LNCAP (cell line): ENCODE data around the gene BEST1.

Source experiments
- TF ChIP-seq, protein P1 (sequence below): fragments of 450-650 bp; IDR thresholded peaks from 2 replicates; pipeline ENCODE4 v1.5.1; 2017; ENCODE audit warnings: mild to moderate bottlenecking

BEST1 gene

DNA sequence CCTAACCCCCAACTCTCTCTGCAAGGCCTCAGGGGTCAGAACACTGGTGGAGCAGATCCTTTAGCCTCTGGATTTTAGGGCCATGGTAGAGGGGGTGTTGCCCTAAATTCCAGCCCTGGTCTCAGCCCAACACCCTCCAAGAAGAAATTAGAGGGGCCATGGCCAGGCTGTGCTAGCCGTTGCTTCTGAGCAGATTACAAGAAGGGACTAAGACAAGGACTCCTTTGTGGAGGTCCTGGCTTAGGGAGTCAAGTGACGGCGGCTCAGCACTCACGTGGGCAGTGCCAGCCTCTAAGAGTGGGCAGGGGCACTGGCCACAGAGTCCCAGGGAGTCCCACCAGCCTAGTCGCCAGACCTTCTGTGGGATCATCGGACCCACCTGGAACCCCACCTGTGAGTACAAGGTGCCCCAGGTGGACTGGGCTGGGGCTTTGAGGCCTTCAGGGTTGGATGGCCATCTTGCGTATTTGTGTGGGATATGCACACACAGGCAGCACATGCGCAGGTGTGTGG is at the start of gene BEST1:
Gene BEST1, plus strand, starts transcription at position 317 of the 513 bp plus-strand sequence. CDS start 1,456 bp downstream, outside the sequence.
- TF ChIP-seq, protein P1, sequence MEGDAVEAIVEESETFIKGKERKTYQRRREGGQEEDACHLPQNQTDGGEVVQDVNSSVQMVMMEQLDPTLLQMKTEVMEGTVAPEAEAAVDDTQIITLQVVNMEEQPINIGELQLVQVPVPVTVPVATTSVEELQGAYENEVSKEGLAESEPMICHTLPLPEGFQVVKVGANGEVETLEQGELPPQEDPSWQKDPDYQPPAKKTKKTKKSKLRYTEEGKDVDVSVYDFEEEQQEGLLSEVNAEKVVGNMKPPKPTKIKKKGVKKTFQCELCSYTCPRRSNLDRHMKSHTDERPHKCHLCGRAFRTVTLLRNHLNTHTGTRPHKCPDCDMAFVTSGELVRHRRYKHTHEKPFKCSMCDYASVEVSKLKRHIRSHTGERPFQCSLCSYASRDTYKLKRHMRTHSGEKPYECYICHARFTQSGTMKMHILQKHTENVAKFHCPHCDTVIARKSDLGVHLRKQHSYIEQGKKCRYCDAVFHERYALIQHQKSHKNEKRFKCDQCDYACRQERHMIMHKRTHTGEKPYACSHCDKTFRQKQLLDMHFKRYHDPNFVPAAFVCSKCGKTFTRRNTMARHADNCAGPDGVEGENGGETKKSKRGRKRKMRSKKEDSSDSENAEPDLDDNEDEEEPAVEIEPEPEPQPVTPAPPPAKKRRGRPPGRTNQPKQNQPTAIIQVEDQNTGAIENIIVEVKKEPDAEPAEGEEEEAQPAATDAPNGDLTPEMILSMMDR: no peak

DNA sequence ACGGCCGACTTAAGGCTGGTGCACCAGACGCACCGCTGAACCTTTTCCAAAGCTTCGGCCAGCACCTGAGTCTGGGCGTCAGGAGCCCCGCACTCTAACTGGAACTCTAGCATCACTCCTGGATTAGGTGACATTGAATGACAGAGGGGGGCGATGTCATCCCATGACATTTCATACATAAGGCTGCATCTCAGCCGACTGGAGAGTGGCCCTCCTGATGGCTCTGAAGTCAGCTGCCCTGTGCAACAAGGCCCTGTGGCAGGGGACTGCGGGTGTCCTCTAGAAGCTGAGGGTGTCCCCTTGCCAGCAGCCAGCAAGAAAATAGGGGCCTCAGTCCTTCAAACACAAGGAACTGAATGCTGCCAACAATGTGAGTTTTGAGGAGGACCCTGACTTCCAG is 48.8 kb upstream of the BEST1 start:
- TF ChIP-seq, protein P1: no peak

DNA sequence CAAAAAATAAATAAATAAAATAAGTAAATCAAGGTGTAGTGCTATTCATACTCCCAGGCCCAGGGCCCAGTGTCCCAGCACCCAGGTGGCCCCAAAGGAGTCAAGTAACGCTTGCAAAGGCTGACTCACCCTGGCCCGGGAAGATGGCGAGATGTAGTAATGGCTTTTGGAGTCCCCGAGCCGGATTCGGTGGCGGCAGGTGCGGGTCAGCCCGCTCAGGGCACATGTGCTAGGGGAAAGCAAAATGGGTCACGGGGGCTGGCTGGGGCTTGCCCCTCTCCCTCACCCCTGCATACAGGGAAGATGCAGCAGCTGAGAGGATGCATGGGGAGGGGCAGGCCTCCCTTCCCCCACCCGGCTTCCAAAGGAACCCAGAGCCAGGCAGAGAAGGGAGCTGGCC is 47.8 kb upstream of the BEST1 start:
- TF ChIP-seq, protein P1: no peak

DNA sequence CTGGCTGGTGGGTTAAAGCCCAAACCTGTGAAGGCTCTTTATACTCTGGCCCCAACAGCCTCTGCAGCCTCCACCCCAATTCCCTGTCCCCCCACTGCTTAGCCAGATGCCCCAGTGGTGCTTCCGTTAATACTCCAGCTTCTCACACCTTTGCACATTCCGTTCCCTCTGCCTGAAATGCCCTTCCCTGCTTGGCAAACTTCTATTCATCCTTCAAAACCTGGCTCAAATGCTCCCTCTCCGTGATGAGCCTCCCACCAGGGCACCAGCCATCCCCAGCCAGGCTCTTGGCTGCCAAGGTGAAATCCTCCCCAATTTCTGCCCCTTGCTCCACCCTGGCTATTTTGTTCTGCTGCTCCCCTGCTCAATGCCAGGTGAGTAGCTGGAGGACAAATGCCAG is 46.3 kb upstream of the BEST1 start:
- TF ChIP-seq, protein P1: no peak

DNA sequence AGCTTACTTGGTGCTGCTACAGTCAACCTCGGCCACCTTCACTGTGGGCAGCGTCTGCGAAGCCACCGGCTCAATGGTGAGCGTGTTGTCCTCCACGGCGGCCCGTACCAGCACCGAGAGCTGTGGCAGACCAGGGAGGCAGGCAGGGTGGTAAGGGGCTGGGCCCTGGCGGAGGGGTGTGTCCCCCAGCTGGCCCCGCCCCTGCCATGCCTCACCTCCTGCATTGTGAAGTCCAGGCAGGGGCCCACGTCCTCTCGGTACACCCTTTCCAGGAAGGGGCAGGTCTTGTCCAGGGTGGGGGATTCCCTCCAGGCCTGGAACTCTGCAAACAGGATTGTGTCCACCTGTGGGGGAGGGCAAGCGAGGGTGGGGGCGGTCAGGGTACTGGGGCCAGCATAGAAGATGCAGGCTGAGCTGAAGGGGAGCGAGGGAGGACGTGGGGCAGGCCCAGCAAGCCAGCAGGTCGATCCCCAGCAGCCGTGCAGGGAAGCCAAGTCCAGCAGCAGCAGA is 45.6 kb upstream of the BEST1 start:
- TF ChIP-seq, protein P1: no peak

DNA sequence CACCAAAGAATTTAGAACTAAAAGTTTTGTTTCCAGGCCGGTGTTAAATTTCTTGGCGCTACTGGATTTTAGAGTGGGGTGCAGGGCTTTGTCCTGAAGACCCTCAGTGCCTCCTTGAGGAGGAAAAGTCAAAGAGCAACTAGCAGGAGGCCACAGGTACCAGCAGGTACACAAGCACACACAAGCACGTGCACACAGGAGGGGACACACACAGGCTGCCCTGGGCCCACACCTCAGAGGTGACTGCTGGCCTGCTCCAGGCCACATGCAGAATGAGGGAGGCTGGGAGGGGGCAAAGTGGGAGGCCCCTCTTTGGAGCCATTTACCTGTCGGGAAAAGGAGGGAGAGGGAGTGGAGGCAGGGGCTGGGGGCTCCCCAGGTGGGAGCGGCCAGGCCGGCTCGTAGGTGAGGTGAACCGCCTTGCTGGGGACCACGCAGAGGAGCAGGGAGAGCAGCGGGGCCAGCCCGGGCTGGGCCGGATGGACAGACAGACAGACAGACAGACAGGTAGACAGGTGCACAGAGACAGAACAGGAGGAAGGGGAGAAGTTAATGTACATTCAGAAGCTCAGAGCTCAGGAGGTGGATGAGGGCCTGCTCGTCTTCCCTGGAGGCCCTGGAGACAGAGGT is 45.0 kb upstream of the BEST1 start:
- TF ChIP-seq, protein P1: no peak

DNA sequence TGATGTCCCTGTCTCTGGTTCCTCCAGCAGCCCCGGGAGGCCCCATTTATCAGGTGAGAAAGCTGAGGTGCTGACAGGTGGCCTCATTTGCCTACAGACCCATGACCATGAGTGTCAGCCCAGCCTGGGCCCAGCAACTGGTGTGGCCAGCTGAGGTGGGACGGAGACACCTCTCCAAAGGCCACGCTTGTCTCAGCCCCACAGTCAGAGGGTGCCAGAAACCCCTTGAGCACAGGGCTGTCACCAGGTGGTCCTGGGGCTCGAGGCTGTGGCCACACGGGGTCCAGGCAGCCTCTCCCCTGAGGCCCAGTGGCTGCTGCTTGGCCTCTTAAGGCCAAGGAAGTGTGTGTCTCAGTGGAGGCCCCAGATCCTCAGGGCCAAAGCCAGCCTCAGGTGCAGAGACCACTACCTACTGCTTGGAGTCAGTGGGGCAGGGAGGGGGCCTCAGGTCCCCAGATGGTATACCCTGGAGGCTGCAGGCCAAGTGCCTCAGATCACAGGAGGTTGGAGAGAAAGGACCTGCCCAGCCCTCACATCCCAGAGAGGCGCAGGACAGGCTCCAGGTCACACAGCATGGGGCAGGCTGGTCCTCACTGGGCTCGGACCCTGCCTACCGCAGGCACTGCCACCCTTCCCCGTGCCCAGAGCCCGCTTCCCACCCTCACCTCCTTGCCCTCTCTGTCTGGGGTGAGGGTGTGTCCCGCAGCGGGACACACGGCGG is 44.2 kb upstream of the BEST1 start:
- TF ChIP-seq, protein P1: no peak
